Subcutaneous abdominal adipose tissue (tissue), 5 donors: ENCODE results near the gene NPLOC4.
A peak's percentile ranks its signal among the peaks of the same experiment; 100 is the strongest.

Source experiments
- H3K27ac ChIP-seq: one replicate; pipeline ENCODE4 v1.7.0; 2013; ENCODE audit warnings: low read depth, mild to moderate bottlenecking, inconsistent platforms, low read length, moderate library complexity
- H3K27me3 ChIP-seq, 5 donors: one replicate each; pipeline ENCODE4 v1.7.0; 2013; ENCODE audit warnings: low read length in 5 of 5, inconsistent platforms in 1 of 5; ENCODE audit not compliant: control insufficient read depth in 5 of 5, insufficient read depth in 4 of 5
- H3K36me3 ChIP-seq, 5 donors: one replicate each; pipeline ENCODE4 v1.7.0; 2013; ENCODE audit warnings: low read length in 5 of 5; ENCODE audit not compliant: control insufficient read depth in 5 of 5, insufficient read depth in 5 of 5
- H3K4me1 ChIP-seq, 5 donors: one replicate each; pipeline ENCODE4 v1.7.0; 2013; ENCODE audit warnings: low read length in 5 of 5, mild to moderate bottlenecking in 3 of 5, moderate library complexity in 1 of 5; ENCODE audit not compliant: control insufficient read depth in 5 of 5, insufficient read depth in 5 of 5
- H3K4me3 ChIP-seq, 5 donors: one replicate each; pipeline ENCODE4 v1.7.0; 2013; ENCODE audit warnings: low read length in 5 of 5, low read depth in 1 of 5
- H3K9ac ChIP-seq, 5 donors: one replicate each; pipeline ENCODE4 v1.7.0; 2013; ENCODE audit warnings: low read length in 5 of 5, mild to moderate bottlenecking in 4 of 5, moderate library complexity in 3 of 5
- H3K9me3 ChIP-seq, 5 donors: one replicate each; pipeline ENCODE4 v1.7.0; 2013; ENCODE audit warnings: low read length in 5 of 5; ENCODE audit not compliant: control insufficient read depth in 5 of 5
- donor health status: healthy.
- donor health status: healthy.
- donor health status: healthy.
- donor health status: healthy.
- donor health status: healthy.

Gene NPLOC4

DNA sequence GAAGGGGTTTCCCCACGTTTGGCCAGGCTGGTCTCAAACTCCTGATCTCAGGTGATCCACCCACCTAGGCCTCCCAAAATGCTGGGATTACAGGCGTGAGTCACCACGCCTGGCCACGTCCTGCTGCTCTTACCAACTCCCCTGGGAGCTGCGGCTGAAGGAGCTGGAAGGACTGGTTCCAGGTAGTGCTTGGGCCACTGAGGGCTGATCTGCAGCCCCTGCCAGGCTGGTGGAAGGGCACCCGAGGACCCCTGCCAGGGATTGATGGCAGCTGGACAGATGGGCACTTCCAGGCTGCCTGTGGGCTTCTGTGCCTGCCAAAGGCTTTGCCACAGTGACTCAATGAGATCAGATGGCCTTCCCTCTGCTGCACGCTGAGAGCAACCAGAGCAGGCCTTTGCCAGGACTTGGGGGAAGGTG is 27.1 kb upstream of the NPLOC4 start:
- no peaks in the 10 kb centered on the region for H3K27me3 ChIP-seq
- H3K9me3 ChIP-seq, result no peaks in the 10 kb centered on the region
- H3K4me1 ChIP-seq, result peaks cover 3 to 44% (median 42%) of the 10 kb centered on the region in 5 donors
- peaks cover 0 to 10% (median 4%) of the 10 kb centered on the region in 5 donors for H3K36me3 ChIP-seq
- H3K4me3 ChIP-seq, result no peak overlapping the region
- H3K27ac ChIP-seq, result peak overlapping the region; percentile 46
- peak overlapping the region in 1 of 5 donors; percentile 30 for H3K9ac ChIP-seq

DNA sequence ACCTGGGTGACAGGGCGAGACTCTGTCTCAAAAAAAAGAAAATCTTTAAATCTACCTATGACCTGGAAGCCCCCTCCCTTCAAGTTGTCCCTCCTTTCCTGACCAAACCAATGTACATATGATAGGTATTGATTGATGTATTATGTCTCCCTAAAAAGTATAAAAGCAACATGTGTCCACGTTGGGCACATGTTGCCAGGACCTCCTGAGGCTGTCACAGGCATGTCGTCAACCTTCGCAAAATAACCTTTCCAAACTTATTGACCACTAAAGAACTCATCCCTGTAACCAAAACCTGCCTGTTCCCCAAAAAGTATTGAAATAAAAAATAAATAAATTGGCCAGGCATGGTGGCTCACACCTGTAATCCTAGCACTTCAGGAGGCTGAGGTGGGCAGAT is 25.1 kb upstream of the NPLOC4 start:
- Histone ChIP-seq H3K9ac (no peak overlapping the region), H3K27ac (no peak overlapping the region), H3K36me3 (peaks cover 0 to 7% (median 3%) of the 10 kb centered on the region in 5 donors), H3K4me3 (no peak overlapping the region), H3K4me1 (peaks cover 3 to 42% (median 33%) of the 10 kb centered on the region in 5 donors), H3K9me3 (no peaks in the 10 kb centered on the region), H3K27me3 (no peaks in the 10 kb centered on the region)

DNA sequence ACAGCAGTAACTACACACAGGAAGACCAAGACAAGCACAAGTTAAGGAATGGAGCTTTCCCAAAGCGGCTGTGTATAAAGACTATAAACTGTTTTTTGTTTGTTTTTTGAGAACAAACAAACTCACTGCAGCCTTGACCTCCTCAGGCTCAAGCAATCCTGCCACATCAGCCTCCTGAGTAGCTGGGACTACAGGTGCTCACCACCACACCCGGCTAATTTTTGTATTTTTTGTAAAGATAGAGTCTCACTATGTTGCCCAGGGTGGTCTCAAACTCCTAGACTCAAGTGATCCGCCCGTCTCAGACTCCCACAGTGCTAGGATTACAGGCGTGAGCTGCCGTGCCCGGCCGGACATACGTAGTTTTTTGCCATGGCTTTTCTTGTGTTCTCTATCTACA is 23.5 kb upstream of the NPLOC4 start:
- Histone ChIP-seq H3K36me3 (peaks cover 0 to 7% (median 3%) of the 10 kb centered on the region in 5 donors), H3K4me1 (peaks cover 0 to 42% (median 36%) of the 10 kb centered on the region in 5 donors), H3K27me3 (no peaks in the 10 kb centered on the region), H3K27ac (no peak overlapping the region), H3K9ac (no peak overlapping the region), H3K9me3 (no peaks in the 10 kb centered on the region), H3K4me3 (no peak overlapping the region)

DNA sequence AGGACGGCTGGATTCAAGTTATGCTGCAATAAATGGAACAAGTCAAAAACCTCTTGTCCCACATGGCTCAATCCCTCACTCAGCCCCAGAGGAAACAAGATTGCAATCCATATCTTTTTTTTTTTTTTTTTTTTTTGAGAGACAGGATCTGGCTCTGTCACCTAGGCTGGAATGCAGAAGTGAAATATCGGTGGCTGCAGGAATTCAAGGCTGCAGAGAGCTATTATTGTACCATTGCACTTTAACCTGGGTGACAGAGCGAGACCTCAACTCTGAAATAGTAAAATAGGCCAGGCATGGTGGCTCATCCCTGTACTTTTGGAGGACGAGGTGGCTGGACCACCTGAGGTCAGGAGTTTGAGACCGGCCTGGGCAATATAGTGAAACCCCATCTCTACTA is 22.1 kb upstream of the NPLOC4 start:
- Histone ChIP-seq H3K36me3 (no peaks in the 10 kb centered on the region), H3K9me3 (no peaks in the 10 kb centered on the region), H3K27ac (no peak overlapping the region), H3K27me3 (no peaks in the 10 kb centered on the region), H3K4me3 (no peak overlapping the region), H3K4me1 (peaks cover 0 to 39% (median 28%) of the 10 kb centered on the region in 5 donors), H3K9ac (no peak overlapping the region)

DNA sequence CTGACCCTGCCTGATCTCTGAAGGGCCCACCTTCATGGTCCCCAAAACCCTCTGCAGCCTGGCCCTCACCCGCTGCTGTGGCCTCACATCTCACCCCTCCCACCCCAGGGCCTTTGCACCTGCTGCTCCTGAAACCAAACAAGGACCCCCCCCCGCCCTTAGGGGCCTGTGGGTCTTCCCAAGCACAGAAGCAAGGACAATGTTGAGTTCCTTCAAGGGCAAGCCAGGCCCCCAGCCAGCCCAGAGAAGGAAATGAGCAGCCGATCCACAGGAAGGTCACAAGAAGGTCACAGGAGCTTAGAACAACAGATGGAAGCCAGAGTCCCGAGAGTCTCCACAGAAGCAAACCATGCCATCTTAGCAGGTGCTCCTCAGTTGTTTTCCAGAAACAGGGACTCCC is 19.9 kb upstream of the NPLOC4 start:
- H3K4me3 ChIP-seq, result no peak overlapping the region
- H3K36me3 ChIP-seq, result no peaks in the 10 kb centered on the region
- no peak overlapping the region for H3K27ac ChIP-seq
- peaks cover 0 to 37% (median 29%) of the 10 kb centered on the region in 5 donors for H3K4me1 ChIP-seq
- no peak overlapping the region for H3K9ac ChIP-seq
- no peaks in the 10 kb centered on the region for H3K9me3 ChIP-seq
- peaks cover 0 to 1% (median 0%) of the 10 kb centered on the region in 5 donors for H3K27me3 ChIP-seq

DNA sequence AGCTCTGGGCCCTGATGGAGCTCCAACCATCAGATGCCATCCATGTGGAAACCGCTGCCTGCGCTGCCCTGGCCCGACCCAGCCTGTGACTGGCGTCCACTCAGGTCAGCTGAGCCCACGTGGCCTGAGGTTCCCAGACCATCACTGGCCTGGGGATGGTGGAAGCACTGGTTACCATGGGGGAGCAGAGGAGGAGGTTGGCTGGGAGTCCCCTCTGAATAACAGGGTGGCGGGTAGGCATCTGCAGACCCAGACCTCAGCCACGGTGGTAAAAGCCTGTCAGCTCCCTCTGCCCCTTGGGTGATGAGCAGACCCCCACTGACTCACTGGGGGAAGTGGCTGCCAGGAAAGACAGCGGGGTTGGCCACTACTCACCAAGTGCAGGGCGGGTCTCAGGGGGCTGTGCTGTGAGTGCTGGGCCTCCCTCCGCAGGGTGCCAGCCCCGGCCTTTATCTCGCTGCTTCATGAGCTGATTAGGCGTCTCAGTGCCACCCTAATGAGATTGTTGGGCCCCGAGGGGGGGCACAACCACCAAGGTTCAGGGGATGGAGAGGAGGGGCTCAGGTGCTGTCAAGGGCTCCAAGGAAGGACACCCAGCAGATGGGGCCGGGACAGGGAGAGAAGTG is 19.3 kb upstream of the NPLOC4 start, which contains the start of gene PDE6G:
PDE6G (minus strand) TSS at position 425 of the 626 bp plus-strand sequence. CDS start 3,237 bp downstream, outside the sequence.
- no peak within 1 kb of the TSS for H3K4me3 ChIP-seq
- H3K27ac ChIP-seq, result no peak within 1 kb of the TSS
- H3K36me3 ChIP-seq, result no peaks in the 10 kb centered on the region
- H3K9me3 ChIP-seq, result no peaks in the 10 kb centered on the region
- H3K4me1 ChIP-seq, result peaks cover 0 to 37% (median 29%) of the 10 kb centered on the region in 5 donors
- peaks cover 0 to 7% (median under 1%) of the 10 kb centered on the region in 5 donors for H3K27me3 ChIP-seq
- H3K9ac ChIP-seq, result peak within 1 kb of the TSS in 1 of 5 donors; percentile 13

DNA sequence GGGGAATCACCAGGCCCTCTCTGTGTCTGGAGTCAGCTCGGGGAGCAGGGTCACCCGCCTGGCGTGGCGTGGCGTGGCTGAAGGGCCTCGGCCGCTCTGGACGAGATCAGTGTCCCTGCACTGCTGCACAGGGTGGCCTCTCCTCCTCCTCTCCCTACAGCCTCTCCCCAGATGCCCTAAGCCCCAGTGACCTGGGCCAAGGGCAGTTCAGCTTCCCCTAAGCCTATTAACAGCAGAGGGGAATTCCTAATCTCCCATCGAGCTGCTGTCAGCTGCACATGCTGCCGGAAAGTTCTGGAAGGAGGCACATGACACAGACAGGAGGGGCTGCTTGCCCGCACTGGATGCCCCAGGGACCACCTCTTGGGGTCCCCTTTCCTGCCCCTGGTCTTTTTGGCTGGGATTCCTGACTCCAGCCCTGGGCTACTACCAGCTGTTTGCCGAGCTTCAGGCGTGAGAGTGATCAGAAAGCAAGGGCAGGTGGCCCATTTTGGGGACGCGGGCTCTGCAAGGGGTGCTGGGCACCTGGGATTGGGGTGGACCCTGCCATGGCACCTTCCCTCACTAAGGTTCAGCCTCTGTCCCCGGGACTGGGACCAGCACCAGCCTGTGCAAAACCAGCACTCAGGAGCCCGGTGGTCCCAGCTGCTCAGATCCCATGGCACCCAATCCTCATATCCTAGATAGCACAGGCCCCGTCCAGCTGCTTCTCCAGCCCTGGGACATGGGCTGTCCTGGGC is 18.6 kb upstream of the NPLOC4 start:
- H3K27ac ChIP-seq, result no peak overlapping the region
- peaks cover 0 to 14% (median 3%) of the 10 kb centered on the region in 5 donors for H3K27me3 ChIP-seq
- H3K4me1 ChIP-seq, result peaks cover 0 to 37% (median 29%) of the 10 kb centered on the region in 5 donors
- H3K4me3 ChIP-seq, result no peak overlapping the region
- H3K9me3 ChIP-seq, result no peaks in the 10 kb centered on the region
- H3K9ac ChIP-seq, result peak overlapping the region in 1 of 5 donors; percentile 13
- no peaks in the 10 kb centered on the region for H3K36me3 ChIP-seq

DNA sequence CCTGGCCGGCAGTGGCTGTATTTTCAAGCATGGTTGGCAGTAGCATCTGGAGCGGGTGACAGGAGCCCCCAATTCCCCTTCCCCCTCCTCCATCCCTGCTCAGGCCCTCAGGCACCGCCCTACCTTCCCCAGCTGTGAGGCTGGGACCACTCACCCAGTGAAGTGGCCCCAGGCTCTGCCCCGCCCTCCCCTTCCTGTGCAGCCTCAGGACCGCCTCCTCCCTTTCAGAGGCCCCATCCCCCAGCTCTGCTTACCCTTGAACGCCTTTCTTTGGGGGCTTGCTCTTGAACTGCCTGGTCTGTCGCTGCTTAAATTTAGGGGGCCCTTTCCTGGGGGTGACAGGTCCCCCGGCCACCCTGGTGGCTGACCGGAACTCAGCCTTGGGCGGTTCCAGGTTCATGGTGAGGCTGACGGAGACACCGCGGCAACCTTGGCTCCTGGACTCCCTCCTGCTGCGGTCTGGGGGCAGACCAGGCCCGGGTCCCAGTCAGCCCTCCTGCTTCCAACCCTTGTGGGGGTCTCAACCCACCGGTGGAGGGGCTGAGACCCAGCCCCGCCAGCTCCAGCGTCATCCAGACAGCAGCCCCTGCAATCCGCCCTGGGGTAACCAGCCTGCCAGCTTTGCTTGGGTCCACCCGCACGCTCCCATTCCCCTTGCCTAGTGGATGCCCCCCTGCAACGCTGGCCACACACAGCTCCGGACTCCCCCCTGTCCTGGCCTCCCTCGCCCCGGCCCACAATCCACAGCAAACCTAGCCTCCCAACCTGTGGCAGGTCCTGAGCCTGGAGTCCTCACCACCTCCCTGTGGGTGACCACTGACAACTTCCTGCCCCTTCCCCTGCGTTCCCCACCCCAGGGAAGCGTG is 16.2 kb upstream of the NPLOC4 start:
- Histone ChIP-seq H3K27me3 (peaks cover 3 to 23% (median 20%) of the 10 kb centered on the region in 5 donors), H3K9me3 (peaks cover 0 to 4% (median 0%) of the 10 kb centered on the region in 5 donors), H3K4me1 (peaks cover 0 to 29% (median 21%) of the 10 kb centered on the region in 5 donors), H3K36me3 (no peaks in the 10 kb centered on the region), H3K9ac (peak overlapping the region in 1 of 5 donors; percentile 43), H3K4me3 (peak overlapping the region in 1 of 5 donors; percentile 13), H3K27ac (no peak overlapping the region)

DNA sequence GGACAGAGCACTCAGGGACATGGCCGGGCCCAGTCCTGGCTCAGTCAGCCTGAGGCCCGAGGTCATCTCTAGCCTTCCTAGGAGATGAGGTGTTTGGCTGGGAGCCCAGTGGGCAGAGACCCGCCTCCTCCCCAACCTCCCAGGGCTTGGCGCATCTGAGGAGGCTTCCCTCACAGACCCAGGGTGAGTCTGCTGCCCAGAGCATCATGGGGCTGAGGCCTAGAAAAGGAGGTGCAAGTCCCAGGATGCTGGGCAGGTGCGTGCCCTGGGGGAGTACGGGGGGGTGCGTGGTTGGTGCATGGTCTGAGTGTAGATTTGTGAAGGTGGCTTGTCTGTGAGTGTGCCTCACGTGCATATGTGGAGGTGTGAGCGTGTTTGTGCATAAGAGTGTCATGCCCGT is 14.8 kb upstream of the NPLOC4 start:
- no peaks in the 10 kb centered on the region for H3K36me3 ChIP-seq
- H3K9me3 ChIP-seq, result peaks cover 0 to 4% (median 0%) of the 10 kb centered on the region in 5 donors
- H3K4me3 ChIP-seq, result no peak overlapping the region
- peaks cover 16 to 33% (median 29%) of the 10 kb centered on the region in 5 donors for H3K27me3 ChIP-seq
- H3K9ac ChIP-seq, result no peak overlapping the region
- H3K4me1 ChIP-seq, result peaks cover 0 to 28% (median 19%) of the 10 kb centered on the region in 5 donors
- H3K27ac ChIP-seq, result no peak overlapping the region
